KMS-11 (cell line): ENCODE results near the gene GRM8.

Experiments used
- H2AFZ ChIP-seq: fragments of 200-600 bp; sonication (generic); 2 replicates; pipeline ENCODE4 v1.6.1; 2016; ENCODE audit warnings: antibody characterized with exemption, mixed run types, low read depth
- H3K27ac ChIP-seq: fragments of 200-600 bp; sonication (generic); 2 replicates; pipeline ENCODE4 v1.6.1; 2016; ENCODE audit warnings: mild to moderate bottlenecking, mixed run types
- H3K27me3 ChIP-seq: fragments of 200-600 bp; sonication (generic); 2 replicates; pipeline ENCODE4 v1.6.1; 2017; ENCODE audit warnings: mild to moderate bottlenecking, low read depth, mixed run types, moderate library complexity; ENCODE audit not compliant: insufficient read depth
- H3K36me3 ChIP-seq: fragments of 200-600 bp; sonication (generic); 2 replicates; pipeline ENCODE4 v1.6.1; 2017; ENCODE audit warnings: mild to moderate bottlenecking, mixed run types; ENCODE audit not compliant: insufficient read depth
- H3K4me1 ChIP-seq: fragments of 200-600 bp; sonication (generic); 2 replicates; pipeline ENCODE4 v1.6.1; 2016; ENCODE audit warnings: mild to moderate bottlenecking, low read depth, mixed run types; ENCODE audit not compliant: poor library complexity, severe bottlenecking
- H3K4me2 ChIP-seq: fragments of 200-600 bp; sonication (generic); 2 replicates; pipeline ENCODE4 v1.7.0; 2016; ENCODE audit warnings: mild to moderate bottlenecking, mixed run types
- H3K4me3 ChIP-seq: fragments of 200-600 bp; sonication (generic); IDR thresholded peaks from 2 replicates; pipeline ENCODE4 v1.6.1; 2017; ENCODE audit warnings: low read depth, low read length, mixed read lengths; ENCODE audit not compliant: insufficient read depth
- H3K79me2 ChIP-seq: fragments of 200-600 bp; sonication (generic); 2 replicates; pipeline ENCODE4 v1.6.1; 2016; ENCODE audit warnings: low read depth, mixed run types; ENCODE audit not compliant: insufficient read depth
- H3K9ac ChIP-seq: fragments of 200-600 bp; sonication (generic); 2 replicates; pipeline ENCODE4 v1.6.1; 2016; ENCODE audit warnings: mild to moderate bottlenecking, mixed run types
- H4K20me1 ChIP-seq: fragments of 200-600 bp; sonication (generic); 2 replicates; pipeline ENCODE4 v1.6.1; 2016; ENCODE audit warnings: mild to moderate bottlenecking, mixed run types; ENCODE audit not compliant: insufficient read depth
- TF ChIP-seq, protein P1 (sequence below): fragments of 200-600 bp; sonication (generic); conservative IDR thresholded peaks from 2 replicates; pipeline ENCODE4 v1.6.1; 2017; ENCODE audit warnings: low read depth, mild to moderate bottlenecking, antibody characterized with exemption, low read length, moderate library complexity, mixed read lengths

Gene GRM8

DNA sequence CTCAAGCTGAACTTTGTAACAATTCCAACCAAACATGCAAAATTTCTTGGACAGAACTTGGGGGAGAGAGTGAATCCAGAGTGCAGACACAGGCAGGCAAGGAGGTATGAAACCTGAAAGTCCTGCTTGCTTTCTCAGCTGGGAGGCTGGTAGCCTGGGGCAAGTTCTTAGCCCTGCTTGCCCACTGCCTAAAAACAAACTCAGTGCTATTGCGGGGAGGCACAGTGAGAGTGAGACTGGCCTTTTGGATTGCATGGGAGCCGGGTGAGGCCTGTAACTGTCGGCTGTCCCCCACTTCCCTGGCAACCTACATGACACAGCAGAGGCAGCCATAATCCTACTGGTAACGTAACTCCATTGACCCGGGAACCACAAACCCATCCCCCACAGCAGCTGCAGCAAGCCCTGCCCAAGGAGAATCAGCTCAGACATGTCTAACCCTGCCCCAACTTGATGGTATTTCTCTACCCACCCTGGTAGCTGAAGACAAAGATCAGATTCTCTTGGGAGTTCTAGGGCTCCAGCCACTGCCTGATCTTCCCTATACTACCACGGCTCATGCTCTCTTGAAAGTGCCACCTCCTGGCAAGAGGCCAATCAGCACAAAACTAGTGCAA is 663.6 kb downstream of the GRM8 start:
- no peak overlapping the region for H3K4me2 ChIP-seq
- H3K4me3 ChIP-seq = no peak overlapping the region
- H3K79me2 ChIP-seq = no peaks in the 10 kb centered on the region
- no peaks in the 10 kb centered on the region for H3K4me1 ChIP-seq
- TF ChIP-seq, protein P1, sequence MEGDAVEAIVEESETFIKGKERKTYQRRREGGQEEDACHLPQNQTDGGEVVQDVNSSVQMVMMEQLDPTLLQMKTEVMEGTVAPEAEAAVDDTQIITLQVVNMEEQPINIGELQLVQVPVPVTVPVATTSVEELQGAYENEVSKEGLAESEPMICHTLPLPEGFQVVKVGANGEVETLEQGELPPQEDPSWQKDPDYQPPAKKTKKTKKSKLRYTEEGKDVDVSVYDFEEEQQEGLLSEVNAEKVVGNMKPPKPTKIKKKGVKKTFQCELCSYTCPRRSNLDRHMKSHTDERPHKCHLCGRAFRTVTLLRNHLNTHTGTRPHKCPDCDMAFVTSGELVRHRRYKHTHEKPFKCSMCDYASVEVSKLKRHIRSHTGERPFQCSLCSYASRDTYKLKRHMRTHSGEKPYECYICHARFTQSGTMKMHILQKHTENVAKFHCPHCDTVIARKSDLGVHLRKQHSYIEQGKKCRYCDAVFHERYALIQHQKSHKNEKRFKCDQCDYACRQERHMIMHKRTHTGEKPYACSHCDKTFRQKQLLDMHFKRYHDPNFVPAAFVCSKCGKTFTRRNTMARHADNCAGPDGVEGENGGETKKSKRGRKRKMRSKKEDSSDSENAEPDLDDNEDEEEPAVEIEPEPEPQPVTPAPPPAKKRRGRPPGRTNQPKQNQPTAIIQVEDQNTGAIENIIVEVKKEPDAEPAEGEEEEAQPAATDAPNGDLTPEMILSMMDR = no peak
- no peaks in the 10 kb centered on the region for H4K20me1 ChIP-seq
- no peak overlapping the region for H3K27ac ChIP-seq
- no peak overlapping the region for H3K9ac ChIP-seq
- H2AFZ ChIP-seq = no peak overlapping the region
- no peaks in the 10 kb centered on the region for H3K27me3 ChIP-seq
- no peaks in the 10 kb centered on the region for H3K36me3 ChIP-seq

DNA sequence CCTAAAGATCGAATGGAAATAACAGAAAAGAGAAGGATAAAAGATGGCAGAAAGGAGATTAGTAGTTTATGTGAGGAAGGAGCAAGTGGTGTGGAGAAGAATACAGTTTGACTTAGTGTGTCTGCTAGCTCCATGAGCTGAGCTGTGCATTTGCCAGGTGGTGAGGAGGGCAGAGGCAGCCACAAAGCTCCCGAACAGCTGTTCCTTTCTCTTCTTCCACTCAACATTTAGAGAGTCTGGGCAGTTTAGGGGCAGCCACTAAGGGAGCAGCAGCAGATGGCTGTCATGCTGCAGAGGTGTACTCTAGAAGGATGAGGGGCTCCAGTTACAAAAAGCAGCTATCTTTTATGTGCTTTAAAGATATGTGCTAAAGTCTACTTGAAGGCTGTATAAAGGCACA is 674.4 kb downstream of the GRM8 start:
- Histone ChIP-seq H3K4me1 (no peaks in the 10 kb centered on the region), H3K27me3 (no peaks in the 10 kb centered on the region), H3K4me3 (no peak overlapping the region), H3K27ac (no peak overlapping the region), H4K20me1 (no peaks in the 10 kb centered on the region), H3K36me3 (no peaks in the 10 kb centered on the region), H3K9ac (no peak overlapping the region), H2AFZ (no peak overlapping the region), H3K79me2 (no peaks in the 10 kb centered on the region), H3K4me2 (no peak overlapping the region)
- TF ChIP-seq, protein P1 = no peak

DNA sequence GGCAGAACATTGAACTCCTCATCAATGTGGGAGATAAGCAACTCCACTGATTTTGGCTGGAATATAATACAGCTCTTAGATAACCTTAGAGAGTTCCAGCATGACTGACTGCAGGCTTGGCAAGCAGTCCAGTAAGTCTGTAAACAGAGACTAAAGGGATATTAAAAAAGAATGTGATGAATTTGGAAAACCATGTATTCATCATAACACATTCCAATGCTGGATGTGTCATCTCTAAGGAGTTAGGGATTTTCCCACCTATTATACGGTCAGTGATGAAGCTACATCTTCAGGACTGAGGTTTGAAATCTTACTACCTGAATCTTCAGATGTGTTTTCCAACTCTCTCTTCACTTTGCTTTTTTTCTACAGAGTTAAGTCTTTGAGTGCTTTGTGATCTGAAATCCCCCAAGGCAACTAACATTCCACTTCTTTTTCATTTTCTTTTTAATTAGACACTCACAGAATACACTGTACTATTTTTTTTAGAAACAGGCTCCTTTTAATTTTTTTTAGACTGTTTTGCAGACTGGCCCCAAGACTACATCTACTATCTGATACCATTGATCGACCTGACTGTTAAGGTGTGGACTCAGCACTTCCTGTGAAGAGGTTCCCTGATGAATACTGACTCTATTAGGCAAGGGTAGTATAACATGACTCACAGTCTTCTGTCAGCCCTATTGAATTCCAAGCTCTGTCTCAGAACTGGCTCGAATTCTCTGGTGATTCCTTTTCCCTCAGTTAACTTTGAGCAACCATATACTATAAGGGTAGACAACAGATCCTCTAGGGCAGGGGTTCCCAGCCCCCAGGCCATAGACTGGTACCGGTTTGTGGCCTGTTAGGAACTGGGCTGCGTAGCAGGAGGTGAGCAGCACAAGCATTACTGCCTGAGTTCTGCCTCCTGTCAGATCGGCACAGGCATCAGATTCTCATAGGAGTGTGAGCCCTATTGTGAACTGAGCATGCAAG is 678.2 kb downstream of the GRM8 start:
- Histone ChIP-seq H3K4me3 (no peak overlapping the region), H4K20me1 (no peaks in the 10 kb centered on the region), H3K9ac (no peak overlapping the region), H2AFZ (no peak overlapping the region), H3K36me3 (no peaks in the 10 kb centered on the region), H3K4me2 (no peak overlapping the region), H3K27ac (no peak overlapping the region), H3K4me1 (peaks cover 17% of the 10 kb centered on the region), H3K79me2 (no peaks in the 10 kb centered on the region), H3K27me3 (no peaks in the 10 kb centered on the region)
- TF ChIP-seq, protein P1 = no peak

DNA sequence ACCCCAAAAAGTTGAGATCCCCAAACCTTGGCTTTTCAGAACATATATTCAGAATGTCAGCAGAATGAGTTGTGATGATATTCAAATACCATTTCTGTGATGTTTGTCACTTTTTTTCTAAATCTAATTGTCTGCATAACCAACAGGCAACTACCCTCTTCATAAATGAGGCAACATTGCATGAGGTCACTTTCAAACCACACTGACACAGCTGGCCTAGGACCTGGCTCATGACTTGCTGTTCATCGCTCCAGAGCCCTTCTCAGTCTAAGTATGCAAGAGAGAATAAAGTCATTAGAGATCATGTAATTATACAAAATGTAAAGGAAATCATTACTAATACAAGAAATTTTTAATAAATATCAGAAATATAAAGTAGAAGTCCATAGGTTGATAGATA is 681.9 kb downstream of the GRM8 start:
- Histone ChIP-seq H3K27ac (no peak overlapping the region), H3K9ac (no peak overlapping the region), H3K27me3 (no peaks in the 10 kb centered on the region), H3K36me3 (no peaks in the 10 kb centered on the region), H2AFZ (no peak overlapping the region), H4K20me1 (no peaks in the 10 kb centered on the region), H3K4me2 (no peak overlapping the region; the same call in 1 of the 2 replicates), H3K4me3 (no peak overlapping the region), H3K4me1 (peaks cover 36% of the 10 kb centered on the region), H3K79me2 (no peaks in the 10 kb centered on the region)
- TF ChIP-seq, protein P1 = no peak
